Mammary microvascular endothelial cell (primary cell): ENCODE results near the gene METTL22. TPM values are rescaled to one million over a fixed set of nuclear protein-coding genes. Genes with fewer than 3 reads are reported as not detected.

Experiments
- total RNA-seq: library from RNA; depleted of rRNA; stranded (reverse); fragments of >200 nt; gene quantifications from 2 replicates; pipeline ENCODE4 v1.2.3, GENCODE V29; 2015

Gene METTL22, protein sequence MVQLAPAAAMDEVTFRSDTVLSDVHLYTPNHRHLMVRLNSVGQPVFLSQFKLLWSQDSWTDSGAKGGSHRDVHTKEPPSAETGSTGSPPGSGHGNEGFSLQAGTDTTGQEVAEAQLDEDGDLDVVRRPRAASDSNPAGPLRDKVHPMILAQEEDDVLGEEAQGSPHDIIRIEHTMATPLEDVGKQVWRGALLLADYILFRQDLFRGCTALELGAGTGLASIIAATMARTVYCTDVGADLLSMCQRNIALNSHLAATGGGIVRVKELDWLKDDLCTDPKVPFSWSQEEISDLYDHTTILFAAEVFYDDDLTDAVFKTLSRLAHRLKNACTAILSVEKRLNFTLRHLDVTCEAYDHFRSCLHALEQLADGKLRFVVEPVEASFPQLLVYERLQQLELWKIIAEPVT
- 13.4 and 14.5 TPM in 2 replicates for total RNA-seq

DNA sequence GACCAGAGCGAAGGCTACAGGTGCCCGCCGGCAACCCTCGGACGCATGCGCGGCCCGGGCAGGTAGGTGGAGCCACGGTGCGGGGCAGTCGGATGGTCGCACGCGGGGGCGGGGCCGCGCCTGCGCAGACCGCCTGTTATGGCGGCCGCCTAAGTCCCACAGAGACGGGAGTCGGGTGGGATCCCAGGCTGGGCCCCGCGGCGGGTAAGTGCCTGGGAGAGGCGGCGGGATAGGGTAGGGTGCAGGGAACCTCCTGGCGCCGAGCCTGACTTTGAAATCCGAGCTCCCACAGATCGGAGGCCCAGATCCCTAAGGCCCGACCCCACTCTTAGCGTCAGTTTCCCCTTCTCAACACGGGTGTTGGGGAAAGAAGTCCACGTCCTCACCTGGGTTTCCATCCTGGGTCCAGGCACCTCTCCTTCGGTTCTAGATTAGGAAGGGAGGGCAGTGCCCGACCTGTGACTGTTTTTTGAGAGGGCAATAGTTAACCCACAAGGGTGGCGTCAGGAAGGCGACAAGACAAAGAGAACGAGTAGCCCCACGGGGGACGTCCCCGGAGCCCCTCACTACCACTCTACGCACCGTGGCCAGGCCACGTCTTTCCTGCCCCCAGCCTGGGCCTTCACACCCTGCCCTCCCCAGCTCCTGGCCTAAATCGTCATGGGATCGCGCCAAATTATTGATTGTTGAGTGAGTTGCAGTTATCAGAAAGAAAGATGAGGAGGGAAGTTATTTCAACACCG lies at the start of gene METTL22:
TSS of gene METTL22 (plus strand) at position 127 of the 743 bp plus-strand sequence. CDS start 3,968 bp downstream, outside the sequence.

DNA sequence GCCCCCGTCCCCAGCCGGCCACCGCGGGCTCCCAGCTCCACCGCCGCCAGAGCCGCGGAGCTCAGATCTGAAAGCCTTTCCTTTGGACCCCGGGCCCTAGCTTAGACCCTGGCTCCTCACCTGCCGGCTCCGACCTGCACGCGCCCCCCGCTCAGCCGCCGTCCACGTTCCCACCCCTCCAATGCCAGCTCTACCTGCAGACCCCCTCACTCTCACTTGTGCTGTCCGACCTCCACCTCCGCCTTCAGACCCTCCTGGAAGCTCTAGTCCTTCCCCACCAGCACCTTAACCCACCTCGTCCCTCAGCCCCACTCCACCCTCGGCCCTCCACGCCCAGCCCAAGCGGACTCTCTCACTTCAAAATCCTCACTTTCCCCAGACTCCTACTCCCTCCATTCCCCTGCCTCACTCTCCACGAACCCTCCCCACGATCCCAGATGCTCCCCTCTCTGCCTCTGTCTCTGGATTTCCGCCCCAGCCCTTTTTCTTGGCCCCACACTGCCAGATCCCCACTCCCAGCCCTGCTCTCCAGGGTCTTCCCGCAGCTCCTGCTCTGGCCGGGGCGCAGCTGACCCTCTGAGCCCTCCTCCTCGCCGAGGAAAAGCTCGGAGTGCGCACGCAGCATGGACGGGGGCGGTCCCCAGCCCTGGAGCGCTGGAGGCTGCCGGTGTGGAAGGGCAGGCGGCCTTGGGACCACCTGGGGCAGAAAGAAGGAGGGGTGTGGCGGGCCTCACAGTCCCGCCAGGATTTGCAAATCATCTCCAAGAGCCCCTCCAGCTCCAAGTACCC lies 31.4 kb upstream of the METTL22 start, which contains the start of gene TMEM114:
TSS of gene TMEM114 (minus strand) at position 612 of the 789 bp plus-strand sequence. CDS start 673 bp downstream, outside the sequence.

GRCh38 chr16:8674413-8675022 lies 53.0 kb downstream of the METTL22 start, which contains the start of gene ABAT:
Gene ABAT (plus strand): TSS chr16:8674617. CDS start chr16:8735740, 61,123 bp downstream.

Other genes with a start within 250 kb of the METTL22 start
- gene TMEM114, start 31.2 kb upstream of the METTL22 start, total RNA-seq: not detected in 2 replicates
- 0.44 and 0.53 TPM in 2 replicates for gene ABAT, start 52.9 kb downstream of the METTL22 start, total RNA-seq
- gene TMEM186, start 175.9 kb downstream of the METTL22 start, total RNA-seq: 4.4 and 6.0 TPM in 2 replicates
- gene PMM2, start 176.1 kb downstream of the METTL22 start, total RNA-seq: 42.3 and 47.0 TPM in 2 replicates
- 87.3 and 89.3 TPM in 2 replicates for gene CARHSP1, start 247.3 kb downstream of the METTL22 start, total RNA-seq